Pancreas (tissue), 10 donors: Measurements from ENCODE around the gene KRTAP10-7. TPM values are rescaled to one million over a fixed set of nuclear protein-coding genes. Genes with fewer than 3 reads are reported as not detected.

Source experiments
- ATAC-seq, 4 donors: fragments of 200-7000 bp; cut with Tn5 transposase; one replicate each; pipeline versions ENCODE4 v1.8.0 to v1.9.1; 2020; ENCODE audit warnings: mild to moderate bottlenecking in 4 of 4, moderate library complexity in 4 of 4
- DNase-seq, 6 donors: peaks; one replicate each; pipeline ENCODE4 v3.0.0-alpha.2; 2020
- FAIRE-seq: peaks from 2 replicates; lab custom pipeline; 2012; peaks lifted over from hg19 to GRCh38; lab: Jason Lieb, UNC
- H3K27ac ChIP-seq, 4 donors: fragments of 200-600 bp; sonication (generic); 1 replicate in 3 of 4; 2 replicates in 1 of 4; pipeline versions ENCODE4 v1.5.0 to v1.8.0; 2020
- H3K27me3 ChIP-seq, 4 donors: fragments of 200-600 bp; one replicate each; pipeline ENCODE4 v1.8.0; 2021
- H3K36me3 ChIP-seq, 3 donors: fragments of 200-600 bp; sonication (generic) in 1 of 3; one replicate each; pipeline versions ENCODE4 v1.5.0 to v1.8.0; 2020 to 2021
- H3K4me1 ChIP-seq, 3 donors: fragments of 200-600 bp; one replicate each; pipeline ENCODE4 v1.8.0; 2021
- H3K4me3 ChIP-seq, 4 donors: fragments of 200-600 bp; sonication (generic) in 2 of 4; one replicate each; pipeline versions ENCODE4 v1.5.0 to v1.8.0; 2020 to 2021
- H3K9me3 ChIP-seq, 4 donors: fragments of 200-600 bp; one replicate each; pipeline ENCODE4 v1.8.0; 2021
- WGBS, 2 donors: extraction: QIAGEN DNeasy Blood & Tissue Kit; methylation state at CpG; one replicate each; pipeline ENCODE4 v1.1.7; 2013; 5-methylcytosine and 5-hydroxymethylcytosine counted together
- intact Hi-C, 3 donors: fragments of 100-400 bp; cut with DNase I; formaldehyde crosslinking; loops; one replicate each; pipeline versions ENCODE4 v1.11.1 to v1.14.2; 2022
- polyA plus RNA-seq, 2 donors: library from polyadenylated mRNA; stranded (reverse); fragments of 200-250 nt; gene quantifications; one replicate each; pipeline ENCODE4 v1.2.3, GENCODE V29; 2013
- total RNA-seq, 6 donors: library from RNA; stranded (reverse); fragmentation: NEBNext Ultra II Directional in 4 of 6; extraction: Animal tissue kit (Norgen Biotek cat#: 25700) in 4 of 6; gene quantifications; one replicate each; pipeline versions ENCODE4 v1.2.1 to v1.2.4, GENCODE V29; 2021 to 2023
- TF ChIP-seq, protein P1 (sequence below), 4 donors: fragments of 200-600 bp; sonication (generic) in 3 of 4; IDR thresholded peaks; one replicate each; pipeline versions ENCODE4 v1.5.0 to v1.8.0; 2021; ENCODE audit warnings: antibody characterized with exemption in 4 of 4
- donor health status: healthy with polysubstance abuse.
- donor health status: DM: no; HTN: no; CAD: no; lungs with moderate emphysema.
- donor health status: DM: no; HTN: no; CAD: no.
- donor health status: control.
- donor health status: control.
- donor health status: Bipolar disorder and iron deficiency.
- donor health status: DM: yes; HTN: yes; CAD: no.
- donor health status: DM: no; HTN: no; CAD: no.
- donor health status: DM: no; HTN: no; CAD: no.
- donor health status: DM: yes; HTN: yes; CAD: no.

Gene KRTAP10-7
- total and polyA plus RNA-seq, 8 donors: not detected

DNA sequence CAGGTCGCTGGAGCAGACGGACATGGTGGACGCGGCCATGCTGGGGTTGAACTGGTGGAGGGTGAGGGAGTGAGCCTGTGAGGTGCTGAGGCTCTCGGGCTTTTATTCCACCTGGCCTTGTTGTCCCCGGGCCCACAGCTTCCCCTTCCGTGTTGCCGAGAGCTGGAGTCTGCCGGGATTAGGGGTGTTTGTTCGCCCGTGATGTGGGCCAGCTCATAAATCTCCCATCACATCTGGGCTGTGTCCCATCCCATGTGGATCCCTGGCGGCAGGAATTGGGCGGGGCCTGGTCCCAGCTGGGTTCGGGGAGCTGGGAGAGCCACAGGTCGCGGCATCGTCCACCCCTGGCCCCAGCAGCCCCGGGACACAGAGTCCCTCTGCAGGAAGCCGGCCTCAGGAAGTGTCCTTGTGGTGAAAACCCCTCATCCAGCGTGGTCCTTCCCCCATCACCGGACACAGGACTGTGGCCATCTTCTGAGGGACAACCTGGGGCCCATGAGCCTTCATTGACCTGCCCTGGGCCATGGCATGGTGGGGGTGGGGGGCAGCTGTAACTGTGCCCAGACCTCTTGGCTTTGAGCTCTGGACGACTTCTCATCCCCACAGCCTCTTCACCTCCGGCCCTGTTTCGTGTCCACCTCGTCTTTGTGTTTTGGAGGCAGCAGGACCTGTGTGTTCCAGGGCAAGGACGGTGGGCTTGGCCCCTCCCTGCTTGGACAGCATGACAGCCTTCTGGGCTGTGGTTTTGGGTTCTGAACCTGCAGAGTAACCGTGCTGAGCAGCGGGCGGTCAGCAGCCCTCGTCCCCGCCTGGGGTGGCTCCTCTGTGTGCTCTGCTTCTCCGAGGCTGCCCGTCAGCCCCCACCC lies 7.7 kb upstream of the KRTAP10-7 start, which contains the start of gene KRTAP10-6:
KRTAP10-6 (minus strand) TSS at position 60 of the 866 bp plus-strand sequence; CDS start at position 39, 21 bp downstream.
- Histone ChIP-seq H3K27me3 (no peaks in the 10 kb centered on the region), H3K4me3 (no peak within 1 kb of the TSS), H3K36me3 (no peaks in the 10 kb centered on the region), H3K27ac (no peak within 1 kb of the TSS), H3K4me1 (no peaks in the 10 kb centered on the region), H3K9me3 (no peaks in the 10 kb centered on the region)
- 52 to 63% methylated on average over 33 of the region's 33 CpGs for WGBS, 2 donors
- DNase-seq: peak in 1 of 6 donors; percentile 52
- intact Hi-C loops: no loop called here
- TF ChIP-seq, protein P1, sequence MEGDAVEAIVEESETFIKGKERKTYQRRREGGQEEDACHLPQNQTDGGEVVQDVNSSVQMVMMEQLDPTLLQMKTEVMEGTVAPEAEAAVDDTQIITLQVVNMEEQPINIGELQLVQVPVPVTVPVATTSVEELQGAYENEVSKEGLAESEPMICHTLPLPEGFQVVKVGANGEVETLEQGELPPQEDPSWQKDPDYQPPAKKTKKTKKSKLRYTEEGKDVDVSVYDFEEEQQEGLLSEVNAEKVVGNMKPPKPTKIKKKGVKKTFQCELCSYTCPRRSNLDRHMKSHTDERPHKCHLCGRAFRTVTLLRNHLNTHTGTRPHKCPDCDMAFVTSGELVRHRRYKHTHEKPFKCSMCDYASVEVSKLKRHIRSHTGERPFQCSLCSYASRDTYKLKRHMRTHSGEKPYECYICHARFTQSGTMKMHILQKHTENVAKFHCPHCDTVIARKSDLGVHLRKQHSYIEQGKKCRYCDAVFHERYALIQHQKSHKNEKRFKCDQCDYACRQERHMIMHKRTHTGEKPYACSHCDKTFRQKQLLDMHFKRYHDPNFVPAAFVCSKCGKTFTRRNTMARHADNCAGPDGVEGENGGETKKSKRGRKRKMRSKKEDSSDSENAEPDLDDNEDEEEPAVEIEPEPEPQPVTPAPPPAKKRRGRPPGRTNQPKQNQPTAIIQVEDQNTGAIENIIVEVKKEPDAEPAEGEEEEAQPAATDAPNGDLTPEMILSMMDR (IDR thresholded peaks at IDR 0.05): no peak
- no peak for ATAC-seq
- no peak for FAIRE-seq

DNA sequence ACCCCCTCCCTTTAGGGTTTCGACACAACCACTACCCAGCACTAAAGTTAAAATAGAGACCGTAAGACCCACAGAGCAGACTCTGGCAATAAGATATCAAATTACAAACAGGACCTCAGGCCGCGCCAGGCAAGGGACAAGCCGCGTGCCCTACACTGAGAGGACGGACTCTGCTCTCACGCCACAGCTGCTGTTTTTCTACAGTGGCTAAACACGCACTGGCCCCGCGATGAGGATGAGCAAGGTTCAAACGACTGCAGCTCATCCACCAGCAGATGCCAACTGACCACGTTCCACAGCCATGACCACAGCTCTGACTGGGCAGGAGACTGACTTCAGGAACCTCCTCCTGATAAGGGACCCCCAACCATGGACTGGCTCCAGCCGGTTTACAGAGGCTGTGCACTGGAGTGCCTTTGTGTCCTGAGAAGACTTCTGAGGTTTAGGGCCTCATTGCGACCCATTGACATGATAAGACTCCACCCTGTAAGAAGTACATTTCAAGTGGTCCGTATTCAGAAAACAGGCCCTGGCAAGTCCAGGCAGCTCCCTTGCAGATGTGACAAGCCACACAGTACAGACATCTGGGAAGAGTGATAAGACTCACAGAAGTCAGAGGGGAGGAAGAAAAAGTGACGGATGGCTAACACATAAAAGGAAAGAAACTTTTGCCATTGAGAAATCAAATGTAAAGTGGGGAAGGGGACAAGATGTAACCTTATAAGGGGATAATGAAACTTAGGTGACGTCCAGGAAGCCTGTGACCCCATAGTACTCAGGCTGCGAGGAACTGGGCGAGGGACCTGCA lies 6.6 kb upstream of the KRTAP10-7 start:
- Histone ChIP-seq H3K4me1 (no peaks in the 10 kb centered on the region), H3K9me3 (no peaks in the 10 kb centered on the region), H3K27ac (no peak overlapping the region), H3K36me3 (no peaks in the 10 kb centered on the region), H3K27me3 (no peaks in the 10 kb centered on the region), H3K4me3 (no peak overlapping the region)
- DNase-seq: no peak
- no peak for FAIRE-seq
- intact Hi-C loops: no loop called here
- 32 to 42% methylated on average over 20 of the region's 20 CpGs for WGBS, 2 donors
- ATAC-seq: peak in 1 of 4 donors; percentile 12
- TF ChIP-seq, protein P1 (IDR thresholded peaks at IDR 0.05): no peak

DNA sequence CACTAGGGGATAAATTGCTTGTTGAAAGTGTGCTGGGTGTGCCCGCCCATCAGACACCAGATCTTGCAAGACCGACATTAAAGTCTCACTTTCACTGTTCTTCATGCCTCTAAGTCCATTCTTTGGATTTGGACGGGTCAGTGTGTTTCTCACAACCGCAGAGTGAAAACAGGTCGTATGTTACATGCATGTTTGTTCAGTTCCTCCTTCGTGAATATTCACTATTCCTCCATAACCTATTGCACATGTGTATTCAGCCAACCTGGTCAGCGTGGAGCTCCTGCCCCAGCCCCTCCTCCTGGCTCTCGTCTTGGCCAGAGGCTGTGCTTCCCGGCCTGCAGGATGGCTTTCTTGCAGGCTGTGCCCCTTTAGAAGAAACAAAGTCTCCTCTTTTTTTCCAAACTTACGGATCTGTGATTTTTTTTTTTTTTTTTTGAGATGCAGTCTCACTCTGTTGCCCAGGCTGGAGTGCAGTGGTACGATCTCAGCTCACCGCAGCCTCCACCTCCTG lies 5.9 kb upstream of the KRTAP10-7 start:
- intact Hi-C loops: no loop called here
- H3K9me3 ChIP-seq: no peaks in the 10 kb centered on the region
- FAIRE-seq: no peak
- H3K4me1 ChIP-seq: no peaks in the 10 kb centered on the region
- no peak overlapping the region for H3K27ac ChIP-seq
- ATAC-seq: no peak
- no peak for DNase-seq
- 63 to 72% methylated on average over 12 of the region's 12 CpGs for WGBS, 2 donors
- H3K27me3 ChIP-seq: no peaks in the 10 kb centered on the region
- H3K36me3 ChIP-seq: no peaks in the 10 kb centered on the region
- H3K4me3 ChIP-seq: no peak overlapping the region
- TF ChIP-seq, protein P1 (IDR thresholded peaks at IDR 0.05): no peak

DNA sequence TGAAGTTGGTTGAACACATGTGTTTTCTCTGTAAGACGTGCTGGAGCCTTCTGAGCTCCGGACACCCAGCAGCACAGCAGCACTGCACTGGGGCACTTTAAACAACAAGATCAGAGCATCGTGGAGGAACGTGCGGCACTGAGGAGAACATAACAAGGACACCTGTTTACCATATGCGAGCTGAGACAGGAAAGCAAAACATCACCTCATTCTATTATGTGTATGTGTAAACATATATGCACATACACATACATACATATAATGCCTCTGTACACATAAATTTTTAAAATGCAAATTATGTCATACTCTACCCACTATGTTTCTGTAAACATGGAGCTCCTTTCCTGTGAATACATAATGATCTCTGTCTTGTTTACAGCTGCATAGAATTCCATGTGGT lies 4.9 kb upstream of the KRTAP10-7 start:
- H3K4me3 ChIP-seq: no peak overlapping the region
- intact Hi-C loops: no loop called here
- H3K4me1 ChIP-seq: no peaks in the 10 kb centered on the region
- H3K36me3 ChIP-seq: no peaks in the 10 kb centered on the region
- no peak for ATAC-seq
- TF ChIP-seq, protein P1 (IDR thresholded peaks at IDR 0.05): no peak
- DNase-seq: no peak
- H3K27ac ChIP-seq: no peak overlapping the region
- FAIRE-seq: no peak
- H3K9me3 ChIP-seq: no peaks in the 10 kb centered on the region
- H3K27me3 ChIP-seq: no peaks in the 10 kb centered on the region
- WGBS, 2 donors: 59 to 74% methylated on average over 6 of the region's 6 CpGs
